ENCODE results near the gene PACSIN2. TPM values are rescaled to one million over a fixed set of nuclear protein-coding genes. Genes with fewer than 3 reads are reported as not detected.
A peak's percentile ranks its signal among the peaks of the same experiment; 100 is the strongest.
"Not testable (repeated sequence)": the region's sequence is repeated elsewhere in the genome, so short reads cannot be mapped to it uniquely, and the experiment has no call there.

The PACSIN2 gene
- total RNA-seq, 2 experiments from 2014 or later, result 27.5 to 30.8 TPM

DNA sequence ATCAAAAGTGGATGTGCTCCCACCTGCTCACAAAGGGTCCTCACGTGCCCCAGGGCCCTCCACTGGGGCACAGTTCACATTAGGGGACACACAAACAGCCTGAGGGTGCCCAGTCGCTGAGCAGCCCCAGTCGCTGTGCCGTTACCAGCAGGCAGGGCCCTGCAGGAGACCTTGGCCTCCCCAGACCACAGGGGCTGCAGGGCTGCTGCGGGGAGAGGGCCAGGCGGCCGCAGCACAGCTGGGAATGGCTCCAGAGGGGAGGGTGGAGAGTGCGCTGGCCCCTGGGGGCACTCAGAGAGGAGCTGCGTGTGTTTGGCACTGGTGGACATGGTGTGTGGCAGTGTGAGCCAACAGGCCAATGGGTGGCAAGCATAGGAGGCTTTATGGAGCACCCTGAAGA, 20.3 kb upstream of the PACSIN2 start:
- ATAC-seq (no peak), DNase-seq (no peak)
- peaks cover 2% of the 10 kb centered on the region for H3K27me3 Mint-ChIP-seq (ENCODE audit: low read depth)
- H3K36me3 Mint-ChIP-seq (ENCODE audit: low read depth), result no peaks in the 10 kb centered on the region
- no peaks in the 10 kb centered on the region for H3K9me3 Mint-ChIP-seq (ENCODE audit: insufficient read depth)
- CTCF ChIA-PET, result interaction anchor here (1.8 kb wide), 2 partner anchors 22 to 70 kb away, joined by 6 to 7 read pairs; no protein-coding TSS in a partner anchor
- no peak overlapping the region for H3K27ac Mint-ChIP-seq
- POLR2A ChIA-PET, result no interaction called here
- no peaks in the 10 kb centered on the region for H3K4me1 Mint-ChIP-seq (ENCODE audit: low read depth)
- no peak overlapping the region for H3K4me3 Mint-ChIP-seq

- POLR2A ChIA-PET, result no interaction called here
- H3K4me3 Mint-ChIP-seq, result no peak overlapping the region
- no peaks in the 10 kb centered on the region for H3K4me1 Mint-ChIP-seq (ENCODE audit: low read depth)
- CTCF ChIA-PET, result no interaction called here
- no peaks in the 10 kb centered on the region for H3K36me3 Mint-ChIP-seq (ENCODE audit: low read depth)
- ATAC-seq, result no peak
- H3K9me3 Mint-ChIP-seq (ENCODE audit: insufficient read depth), result no peaks in the 10 kb centered on the region
- DNase-seq, result no peak
- peaks cover 2% of the 10 kb centered on the region for H3K27me3 Mint-ChIP-seq (ENCODE audit: low read depth)
- H3K27ac Mint-ChIP-seq, result no peak overlapping the region
These were observed 16.7 kb upstream of the PACSIN2 start for GRCh38 chr22:43031617-43032016.

GRCh38 chr22:43018615-43019014, 3.7 kb upstream of the PACSIN2 start:
- Mint-ChIP-seq H3K27ac (no peak overlapping the region), H3K4me1 (ENCODE audit: low read depth) (peaks cover 12% of the 10 kb centered on the region), H3K36me3 (ENCODE audit: low read depth) (no peaks in the 10 kb centered on the region), H3K9me3 (ENCODE audit: insufficient read depth) (no peaks in the 10 kb centered on the region), H3K27me3 (ENCODE audit: low read depth) (peaks cover 3% of the 10 kb centered on the region), H3K4me3 (no peak overlapping the region)
- ChIA-PET CTCF (no interaction called here), POLR2A (no interaction called here)
- no peak for ATAC-seq
- DNase-seq, result no peak

GRCh38 chr22:43017525-43018460, 2.8 kb upstream of the PACSIN2 start:
- CTCF ChIA-PET, result interaction anchor here (2.3 kb wide), 1 partner anchor 12 kb away, joined by 5 read pairs; no protein-coding TSS in a partner anchor
- POLR2A ChIA-PET, result no interaction called here
- Mint-ChIP-seq H3K4me1 (ENCODE audit: low read depth) (peaks cover 20% of the 10 kb centered on the region), H3K36me3 (ENCODE audit: low read depth) (peaks cover 5% of the 10 kb centered on the region), H3K4me3 (no peak overlapping the region), H3K27ac (no peak overlapping the region), H3K27me3 (ENCODE audit: low read depth) (peaks cover 3% of the 10 kb centered on the region), H3K9me3 (ENCODE audit: insufficient read depth) (no peaks in the 10 kb centered on the region)
- DNase-seq (no peak), ATAC-seq (no peak)

DNA sequence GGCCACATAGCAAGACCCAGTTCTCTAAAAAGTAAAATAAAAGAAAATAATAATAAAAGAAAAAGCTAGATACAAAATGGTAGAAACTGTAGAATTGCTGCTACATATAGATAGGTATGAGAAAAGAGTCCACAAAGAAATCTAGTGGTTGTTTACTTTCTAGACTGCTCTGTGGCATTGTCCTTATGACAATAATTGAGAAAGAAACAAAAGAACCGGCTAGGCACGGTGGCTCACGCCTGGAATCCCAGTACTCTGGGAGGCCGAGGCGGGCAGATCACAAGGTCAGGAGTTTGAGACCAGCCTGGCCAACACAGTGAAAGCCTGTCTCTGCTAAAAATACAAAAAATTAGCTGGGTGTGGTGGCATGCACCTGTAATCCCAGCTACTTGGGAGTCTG, 1.2 kb upstream of the PACSIN2 start:
- not testable (repeated sequence) for H3K36me3 Mint-ChIP-seq (ENCODE audit: low read depth); DNase-seq; H3K27me3 Mint-ChIP-seq (ENCODE audit: low read depth); ATAC-seq; H3K27ac Mint-ChIP-seq; H3K4me3 Mint-ChIP-seq; H3K9me3 Mint-ChIP-seq (ENCODE audit: insufficient read depth)
- POLR2A ChIA-PET, result interaction anchor here (1.3 kb wide), 1 partner anchor 188 kb away, joined by 4 read pairs; no protein-coding TSS in a partner anchor
- CTCF ChIA-PET, result interaction anchor here (2.3 kb wide), 1 partner anchor 11 kb away, joined by 5 read pairs; no protein-coding TSS in a partner anchor
- H3K4me1 Mint-ChIP-seq (ENCODE audit: low read depth), result peaks cover 20% of the 10 kb centered on the region

- ATAC-seq (no peak), DNase-seq (no peak)
- Mint-ChIP-seq H3K27me3 (ENCODE audit: low read depth) (peaks cover 3% of the 10 kb centered on the region), H3K4me1 (ENCODE audit: low read depth) (peaks cover 20% of the 10 kb centered on the region), H3K4me3 (peak overlapping the region; percentile 91), H3K36me3 (ENCODE audit: low read depth) (peaks cover 5% of the 10 kb centered on the region), H3K27ac (peak overlapping the region; percentile 77), H3K9me3 (ENCODE audit: insufficient read depth) (no peaks in the 10 kb centered on the region)
- CTCF ChIA-PET, result interaction anchor here (0.7 to 2.3 kb wide), 2 partner anchors 10 to 18 kb away, joined by 3 to 5 read pairs; no protein-coding TSS in a partner anchor
- POLR2A ChIA-PET, result interaction anchor here (0.6 to 1.3 kb wide), 6 partner anchors 15 to 187 kb away, joined by 3 to 4 read pairs (median 3); no protein-coding TSS in a partner anchor
These were observed 711 bp upstream of the PACSIN2 start for GRCh38 chr22:43015677-43016042.

DNA sequence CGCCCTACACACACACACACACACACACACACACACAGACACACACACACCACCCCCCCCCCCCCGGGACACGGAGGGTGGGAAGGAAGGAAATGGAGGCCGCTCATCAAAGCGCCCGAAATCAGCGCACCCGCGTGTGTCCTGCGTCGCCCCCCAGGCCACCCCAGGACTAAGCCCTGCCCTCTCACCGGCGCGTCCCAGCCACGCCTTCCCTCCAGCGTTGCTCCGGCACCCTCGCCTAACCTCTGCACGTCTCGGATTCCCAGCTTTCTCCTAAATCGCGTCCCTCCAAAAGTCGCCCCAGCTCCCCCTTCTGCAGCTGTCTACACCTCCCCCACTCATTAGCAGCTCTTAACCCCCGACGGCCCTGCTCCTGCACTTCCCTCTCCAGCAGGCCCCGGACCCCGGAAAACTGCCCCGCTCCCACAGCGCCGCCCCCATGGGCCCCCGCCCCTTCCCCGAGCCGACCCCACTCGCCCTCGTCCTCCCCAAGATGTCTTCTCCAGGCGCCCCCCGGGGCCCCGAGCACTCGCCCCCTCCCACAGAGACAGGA, 557 bp downstream of the PACSIN2 start:
- Mint-ChIP-seq H3K27me3 (ENCODE audit: low read depth) (peaks cover 3% of the 10 kb centered on the region), H3K4me1 (ENCODE audit: low read depth) (peaks cover 20% of the 10 kb centered on the region), H3K4me3 (peak overlapping the region; percentile 91), H3K9me3 (ENCODE audit: insufficient read depth) (no peaks in the 10 kb centered on the region), H3K27ac (peak overlapping the region; percentile 80), H3K36me3 (ENCODE audit: low read depth) (peaks cover 5% of the 10 kb centered on the region)
- DNase-seq, result peak; percentile 38
- ATAC-seq, result peak; percentile 10
- POLR2A ChIA-PET, result interaction anchor here (1.2 to 1.5 kb wide), 3 partner anchors 10 to 400 kb away, joined by 5 to 12 read pairs (median 5); partner anchors contain the start of gene POLDIP3
- CTCF ChIA-PET, result interaction anchor here (1.7 kb wide), 1 partner anchor 147 kb away, joined by 6 read pairs; no protein-coding TSS in a partner anchor

- ChIA-PET CTCF (interaction anchor here (0.9 to 1.7 kb wide), 6 partner anchors 8 to 146 kb away, joined by 4 to 7 read pairs (median 5); no protein-coding TSS in a partner anchor), POLR2A (interaction anchor here (0.6 to 1.5 kb wide), 5 partner anchors 9 to 399 kb away, joined by 3 to 12 read pairs (median 5); partner anchors contain the start of gene POLDIP3)
- DNase-seq, result no peak
These were observed 1.3 kb downstream of the PACSIN2 start for GRCh38 chr22:43013355-43014315.

DNA sequence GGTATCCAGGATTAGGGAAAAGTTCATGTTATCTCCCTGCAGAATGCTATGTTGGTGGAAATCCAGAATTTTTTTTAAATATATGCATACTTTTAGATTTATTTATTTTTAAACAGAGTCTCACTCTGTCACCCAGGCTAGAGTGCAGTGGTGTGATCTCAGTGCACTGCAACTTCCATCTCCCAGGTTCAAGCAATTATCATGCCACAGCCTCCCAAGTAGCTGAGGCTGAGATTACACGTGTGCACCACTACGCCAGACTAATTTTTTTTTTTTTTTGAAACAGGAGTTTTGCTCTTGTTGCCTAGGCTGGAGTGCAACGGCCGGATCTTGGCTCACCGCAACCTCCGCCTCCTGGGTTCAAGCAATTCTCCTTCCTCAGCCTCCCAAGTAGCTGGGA, 2.6 kb downstream of the PACSIN2 start:
- ChIA-PET POLR2A (no interaction called here), CTCF (interaction anchor here (1.6 kb wide), 1 partner anchor 22 kb away, joined by 7 read pairs; no protein-coding TSS in a partner anchor)
- Mint-ChIP-seq H3K27ac (no peak overlapping the region), H3K27me3 (ENCODE audit: low read depth) (peaks cover 3% of the 10 kb centered on the region), H3K4me3 (no peak overlapping the region), H3K9me3 (ENCODE audit: insufficient read depth) (no peaks in the 10 kb centered on the region), H3K36me3 (ENCODE audit: low read depth) (peaks cover 5% of the 10 kb centered on the region), H3K4me1 (ENCODE audit: low read depth) (peaks cover 26% of the 10 kb centered on the region)
- ATAC-seq, result no peak
- DNase-seq, result no peak

More at GRCh38 chr22:43013355-43014315, 1.3 kb downstream of the PACSIN2 start:
- H3K27ac Mint-ChIP-seq, result peak overlapping the region; percentile 80
- H3K9me3 Mint-ChIP-seq (ENCODE audit: insufficient read depth), result no peaks in the 10 kb centered on the region
- peaks cover 5% of the 10 kb centered on the region for H3K36me3 Mint-ChIP-seq (ENCODE audit: low read depth)
- ATAC-seq, result no peak
- peaks cover 21% of the 10 kb centered on the region for H3K4me1 Mint-ChIP-seq (ENCODE audit: low read depth)
- peak overlapping the region; percentile 91 for H3K4me3 Mint-ChIP-seq
- peaks cover 3% of the 10 kb centered on the region for H3K27me3 Mint-ChIP-seq (ENCODE audit: low read depth)

- DNase-seq (no peak), ATAC-seq (no peak)
- Mint-ChIP-seq H3K9me3 (ENCODE audit: insufficient read depth) (no peaks in the 10 kb centered on the region), H3K36me3 (ENCODE audit: low read depth) (peaks cover 5% of the 10 kb centered on the region), H3K4me1 (ENCODE audit: low read depth) (peaks cover 29% of the 10 kb centered on the region), H3K4me3 (no peak overlapping the region), H3K27me3 (ENCODE audit: low read depth) (peaks cover 3% of the 10 kb centered on the region), H3K27ac (no peak overlapping the region)
- ChIA-PET CTCF (interaction anchor here (0.9 kb wide), 1 partner anchor 134 kb away, joined by 3 read pairs; no protein-coding TSS in a partner anchor), POLR2A (no interaction called here)
These were observed 3.9 kb downstream of the PACSIN2 start for GRCh38 chr22:43011079-43011478.

- POLR2A ChIA-PET, result no interaction called here
- Mint-ChIP-seq H3K36me3 (ENCODE audit: low read depth) (peaks cover 5% of the 10 kb centered on the region), H3K27ac (no peak overlapping the region), H3K4me1 (ENCODE audit: low read depth) (peaks cover 35% of the 10 kb centered on the region), H3K9me3 (ENCODE audit: insufficient read depth) (no peaks in the 10 kb centered on the region), H3K27me3 (ENCODE audit: low read depth) (no peaks in the 10 kb centered on the region), H3K4me3 (no peak overlapping the region)
- CTCF ChIA-PET, result no interaction called here
- DNase-seq (no peak), ATAC-seq (no peak)
These were observed 5.5 kb downstream of the PACSIN2 start for GRCh38 chr22:43009444-43009843.

All from activated CD8-positive, alpha-beta T cell treated with anti-CD3 and anti-CD28 coated beads, Interleukin-2, amount 10 ng/mL, durations not matched to agents 7 days and 5 days (primary cell).